ENCODE measurements around the gene FHOD1. TPM values are rescaled to one million over a fixed set of nuclear protein-coding genes. Genes with fewer than 3 reads are reported as not detected.

FHOD1 gene
- total RNA-seq, 1 experiment from 2014 or later, result 58.2 TPM

DNA sequence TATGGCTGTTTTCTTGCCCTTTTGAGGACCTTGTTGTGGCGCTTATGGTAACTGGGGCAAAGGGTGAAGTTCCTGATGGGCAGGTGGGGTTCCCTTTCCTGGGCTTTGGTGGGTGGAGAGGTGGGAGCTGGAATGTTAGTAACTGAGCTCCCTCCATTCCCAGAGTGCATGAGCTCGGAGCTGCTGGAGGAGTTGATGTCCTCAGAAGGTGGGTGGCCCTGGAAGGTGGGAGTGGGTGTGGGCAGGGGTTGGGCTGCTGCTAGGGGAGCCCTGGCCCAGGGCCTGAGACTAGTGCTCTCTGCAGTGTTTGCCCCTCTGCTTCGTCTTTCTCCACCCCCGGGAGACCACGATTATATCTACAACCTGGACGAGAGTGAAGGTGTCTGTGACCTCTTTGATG lies 49.6 kb downstream of the FHOD1 start:
- BruUV-seq (replicated peaks), result no TSS peak
- intact Hi-C loops (cut with micrococcal nuclease; ENCODE audit: unreplicated experiment), result loop anchor here (2.0 to 10.0 kb wide), 4 partner anchors 47 to 267 kb away; partner anchors contain the start of genes B3GNT9 and TPPP3

DNA sequence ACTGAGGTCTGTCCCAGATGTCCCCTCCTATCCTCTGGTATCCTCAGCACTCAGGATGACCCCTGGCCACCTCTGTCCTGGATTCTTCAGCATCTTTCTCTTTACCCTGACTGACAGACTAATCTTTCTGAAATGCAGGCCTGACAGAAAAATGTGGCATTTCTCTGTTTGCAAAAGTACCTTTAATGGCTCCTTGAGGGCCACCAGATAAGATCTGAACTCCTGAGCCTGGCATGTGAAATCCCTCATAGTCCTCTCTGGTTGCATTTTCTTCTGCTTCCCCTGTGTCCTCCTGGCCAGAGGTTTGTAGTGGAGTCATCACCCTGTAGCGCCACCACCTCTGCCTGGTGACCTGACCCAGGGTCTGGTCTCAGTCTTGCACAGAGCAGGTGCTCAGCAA lies 50.4 kb downstream of the FHOD1 start:
- intact Hi-C loops (cut with micrococcal nuclease; ENCODE audit: unreplicated experiment), result loop anchor here (10.0 kb wide), 2 partner anchors 198 to 268 kb away; partner anchors contain the start of gene TPPP3
- TF ChIP-seq CTCF (conservative IDR thresholded peaks at IDR 0.05), result no peak
- no peak for TF ChIP-seq EZH2 (IDR thresholded peaks at IDR 0.05; ENCODE audit: low read depth)
- Histone ChIP-seq H3K27ac (no peak overlapping the region; the same call in 1 of the 2 replicates), H3K79me2 (ENCODE audit: low read depth) (peaks cover 52% of the 10 kb centered on the region), H3F3A (ENCODE audit: insufficient read depth, low read depth) (peaks cover 57% of the 10 kb centered on the region), H3K4me3 (no peak overlapping the region), H2AFZ (no peak overlapping the region), H3K4me2 (no peak overlapping the region; the same call in 1 of the 2 replicates), H3K27me3 (ENCODE audit: insufficient read depth, low read depth) (no peaks in the 10 kb centered on the region), H4K20me1 (ENCODE audit: insufficient read depth) (peaks cover 20% of the 10 kb centered on the region), H3K9me2 (ENCODE audit: insufficient read depth) (no peaks in the 10 kb centered on the region), H3K9me3 (ENCODE audit: insufficient read depth, low read depth) (no peaks in the 10 kb centered on the region), H3K36me3 (ENCODE audit: low read depth) (peaks cover 25% of the 10 kb centered on the region; the same call in 1 of the 2 replicates), H3K4me1 (replicated peaks; ENCODE audit: insufficient read depth) (peaks cover 54% of the 10 kb centered on the region)
- CTCF ChIA-PET, result interaction anchor here (0.6 to 0.7 kb wide), 2 partner anchors 50 to 268 kb away, joined by 3 to 9 read pairs; partner anchors contain the start of gene FHOD1
- peak in 1 of 2 experiments; percentile 43 for DNase-seq
- no TSS peak for BruUV-seq (replicated peaks)
- POLR2A ChIA-PET (ENCODE audit: unreplicated experiment), result no interaction called here

More for the DNA sequence above, 49.6 kb downstream of the FHOD1 start:
- CTCF ChIA-PET, result interaction anchor here (0.6 to 1.8 kb wide), 9 partner anchors 29 to 267 kb away, joined by 3 to 9 read pairs (median 4); partner anchors contain the start of genes FHOD1 and TMEM208
- Histone ChIP-seq H3K79me2 (ENCODE audit: low read depth) (peaks cover 45% of the 10 kb centered on the region), H4K20me1 (ENCODE audit: insufficient read depth) (peaks cover 20% of the 10 kb centered on the region), H3K4me3 (no peak overlapping the region), H3K9me3 (ENCODE audit: insufficient read depth, low read depth) (no peaks in the 10 kb centered on the region), H3K9me2 (ENCODE audit: insufficient read depth) (no peaks in the 10 kb centered on the region), H3K4me2 (no peak overlapping the region), H3K4me1 (replicated peaks; ENCODE audit: insufficient read depth) (peaks cover 54% of the 10 kb centered on the region), H3F3A (ENCODE audit: insufficient read depth, low read depth) (peaks cover 57% of the 10 kb centered on the region), H3K27ac (no peak overlapping the region; the same call in 1 of the 2 replicates), H3K27me3 (ENCODE audit: insufficient read depth, low read depth) (no peaks in the 10 kb centered on the region), H3K36me3 (ENCODE audit: low read depth) (peaks cover 25% of the 10 kb centered on the region; the same call in 1 of the 2 replicates), H2AFZ (no peak overlapping the region)
- POLR2A ChIA-PET (ENCODE audit: unreplicated experiment), result interaction anchor here (0.6 to 1.1 kb wide), 4 partner anchors 30 to 303 kb away, joined by 4 to 7 read pairs (median 4); no protein-coding TSS in a partner anchor
- TF ChIP-seq EZH2 (IDR thresholded peaks at IDR 0.05; ENCODE audit: low read depth) (no peak), CTCF (conservative IDR thresholded peaks at IDR 0.05) (no peak)
- peak in 1 of 2 experiments; percentile 26 for DNase-seq

GRCh38 chr16:67195676-67196075 lies 51.6 kb downstream of the FHOD1 start:
- H3K9me3 ChIP-seq (ENCODE audit: insufficient read depth, low read depth), result no peaks in the 10 kb centered on the region
- H3K27ac ChIP-seq, result no peak overlapping the region
- POLR2A ChIA-PET (ENCODE audit: unreplicated experiment), result no interaction called here
- no peaks in the 10 kb centered on the region for H3K27me3 ChIP-seq (ENCODE audit: insufficient read depth, low read depth)
- intact Hi-C loops (cut with micrococcal nuclease; ENCODE audit: unreplicated experiment), result loop anchor here (10.0 kb wide), 2 partner anchors 199 to 269 kb away; partner anchors contain the start of gene TPPP3
- peaks cover 25% of the 10 kb centered on the region; the same call in 1 of the 2 replicates for H3K36me3 ChIP-seq (ENCODE audit: low read depth)
- no peak overlapping the region for H3K4me3 ChIP-seq
- BruUV-seq (replicated peaks), result no TSS peak
- CTCF ChIA-PET, result no interaction called here
- no peak overlapping the region for H3K4me2 ChIP-seq
- H3F3A ChIP-seq (ENCODE audit: insufficient read depth, low read depth), result peaks cover 57% of the 10 kb centered on the region
- peaks cover 16% of the 10 kb centered on the region for H4K20me1 ChIP-seq (ENCODE audit: insufficient read depth)
- TF ChIP-seq EZH2 (IDR thresholded peaks at IDR 0.05; ENCODE audit: low read depth) (no peak), CTCF (conservative IDR thresholded peaks at IDR 0.05) (no peak)
- peaks cover 60% of the 10 kb centered on the region for H3K4me1 ChIP-seq (replicated peaks; ENCODE audit: insufficient read depth)
- no peaks in the 10 kb centered on the region for H3K9me2 ChIP-seq (ENCODE audit: insufficient read depth)
- peak in 1 of 2 experiments; percentile 20 for DNase-seq
- H3K79me2 ChIP-seq (ENCODE audit: low read depth), result peaks cover 43% of the 10 kb centered on the region
- no peak overlapping the region for H2AFZ ChIP-seq

All from PC-9 (cell line).